ENCODE data around the gene SDF2.

Gene SDF2

DNA sequence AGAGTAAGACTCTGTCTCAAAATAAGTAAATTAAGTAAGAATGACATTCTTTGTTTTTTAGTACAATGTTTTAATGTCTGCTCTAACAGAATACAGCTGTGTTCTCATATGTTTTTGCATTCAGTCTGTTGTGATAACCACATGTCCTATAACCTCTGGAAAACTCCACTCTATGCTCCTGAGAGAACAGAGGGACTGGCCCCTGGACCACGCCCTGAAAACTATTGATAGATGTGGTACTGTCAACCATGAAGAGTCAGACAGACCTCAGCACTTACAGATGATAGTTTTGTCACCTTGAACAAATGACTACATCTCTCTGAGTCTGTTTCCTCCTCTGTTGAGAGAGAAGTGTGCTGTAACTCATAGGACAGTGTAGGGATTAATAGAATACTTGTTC lies 8.2 kb upstream of the SDF2 start:
- TF ChIP-seq, protein P1, sequence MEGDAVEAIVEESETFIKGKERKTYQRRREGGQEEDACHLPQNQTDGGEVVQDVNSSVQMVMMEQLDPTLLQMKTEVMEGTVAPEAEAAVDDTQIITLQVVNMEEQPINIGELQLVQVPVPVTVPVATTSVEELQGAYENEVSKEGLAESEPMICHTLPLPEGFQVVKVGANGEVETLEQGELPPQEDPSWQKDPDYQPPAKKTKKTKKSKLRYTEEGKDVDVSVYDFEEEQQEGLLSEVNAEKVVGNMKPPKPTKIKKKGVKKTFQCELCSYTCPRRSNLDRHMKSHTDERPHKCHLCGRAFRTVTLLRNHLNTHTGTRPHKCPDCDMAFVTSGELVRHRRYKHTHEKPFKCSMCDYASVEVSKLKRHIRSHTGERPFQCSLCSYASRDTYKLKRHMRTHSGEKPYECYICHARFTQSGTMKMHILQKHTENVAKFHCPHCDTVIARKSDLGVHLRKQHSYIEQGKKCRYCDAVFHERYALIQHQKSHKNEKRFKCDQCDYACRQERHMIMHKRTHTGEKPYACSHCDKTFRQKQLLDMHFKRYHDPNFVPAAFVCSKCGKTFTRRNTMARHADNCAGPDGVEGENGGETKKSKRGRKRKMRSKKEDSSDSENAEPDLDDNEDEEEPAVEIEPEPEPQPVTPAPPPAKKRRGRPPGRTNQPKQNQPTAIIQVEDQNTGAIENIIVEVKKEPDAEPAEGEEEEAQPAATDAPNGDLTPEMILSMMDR (IDR thresholded peaks at IDR 0.05; ENCODE audit: low read depth, low read length): no peak
- no peak for TF ChIP-seq EZH2phosphoT487 (IDR thresholded peaks at IDR 0.05; ENCODE audit: low read depth)
- H3K27ac ChIP-seq (ENCODE audit: low read length): no peak overlapping the region
- H3K4me3 ChIP-seq (ENCODE audit: low read length): no peak overlapping the region
- H3K9me3 ChIP-seq (ENCODE audit: insufficient read depth, low read length): no peaks in the 10 kb centered on the region
- H3K4me1 ChIP-seq (ENCODE audit: low read length): no peaks in the 10 kb centered on the region
- H4K20me1 ChIP-seq (ENCODE audit: insufficient read depth, low read length): peaks cover 9% of the 10 kb centered on the region; the same call in 1 of the 2 replicates
- no peak overlapping the region for H2AFZ ChIP-seq (ENCODE audit: low read depth, low read length)
- H3K9ac ChIP-seq (ENCODE audit: low read length): no peak overlapping the region
- peaks cover 41% of the 10 kb centered on the region for H3K79me2 ChIP-seq (ENCODE audit: low read length)
- no peaks in the 10 kb centered on the region for H3K27me3 ChIP-seq (ENCODE audit: low read depth, low read length)
- no peak overlapping the region for H3K4me2 ChIP-seq (ENCODE audit: low read length)
- H3K36me3 ChIP-seq (replicated peaks; ENCODE audit: low read depth, low read length): peaks cover 49% of the 10 kb centered on the region

DNA sequence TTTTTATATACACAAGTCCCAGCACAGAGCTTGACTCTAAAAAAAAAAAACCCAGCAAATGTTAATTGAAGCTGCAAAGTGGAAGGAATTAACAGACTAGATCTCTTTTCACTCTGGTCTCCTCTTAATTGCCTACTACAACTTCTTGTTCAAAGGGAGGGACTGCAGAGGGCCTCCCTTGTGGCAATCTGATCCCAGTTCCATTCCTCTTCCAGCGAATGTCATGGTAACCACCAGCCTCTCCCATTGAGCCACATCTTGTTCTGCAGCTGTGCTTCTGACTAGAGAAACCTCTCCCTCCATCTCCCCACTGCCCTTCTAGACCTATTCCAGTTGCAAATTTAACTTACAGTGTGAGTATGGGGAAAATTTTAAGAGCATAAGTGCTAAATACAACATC lies 6.2 kb upstream of the SDF2 start:
- H3K36me3 ChIP-seq (replicated peaks; ENCODE audit: low read depth, low read length): peaks cover 36% of the 10 kb centered on the region
- no peak overlapping the region for H2AFZ ChIP-seq (ENCODE audit: low read depth, low read length)
- H3K27ac ChIP-seq (ENCODE audit: low read length): no peak overlapping the region
- peaks cover 16% of the 10 kb centered on the region; the same call in 1 of the 2 replicates for H4K20me1 ChIP-seq (ENCODE audit: insufficient read depth, low read length)
- H3K79me2 ChIP-seq (ENCODE audit: low read length): peaks cover 62% of the 10 kb centered on the region
- no peak for TF ChIP-seq EZH2phosphoT487 (IDR thresholded peaks at IDR 0.05; ENCODE audit: low read depth)
- TF ChIP-seq, protein P1 (IDR thresholded peaks at IDR 0.05; ENCODE audit: low read depth, low read length): no peak
- H3K4me3 ChIP-seq (ENCODE audit: low read length): no peak overlapping the region
- no peaks in the 10 kb centered on the region for H3K27me3 ChIP-seq (ENCODE audit: low read depth, low read length)
- H3K9ac ChIP-seq (ENCODE audit: low read length): no peak overlapping the region
- no peak overlapping the region for H3K4me2 ChIP-seq (ENCODE audit: low read length)
- no peaks in the 10 kb centered on the region for H3K9me3 ChIP-seq (ENCODE audit: insufficient read depth, low read length)
- H3K4me1 ChIP-seq (ENCODE audit: low read length): peaks cover 7% of the 10 kb centered on the region

DNA sequence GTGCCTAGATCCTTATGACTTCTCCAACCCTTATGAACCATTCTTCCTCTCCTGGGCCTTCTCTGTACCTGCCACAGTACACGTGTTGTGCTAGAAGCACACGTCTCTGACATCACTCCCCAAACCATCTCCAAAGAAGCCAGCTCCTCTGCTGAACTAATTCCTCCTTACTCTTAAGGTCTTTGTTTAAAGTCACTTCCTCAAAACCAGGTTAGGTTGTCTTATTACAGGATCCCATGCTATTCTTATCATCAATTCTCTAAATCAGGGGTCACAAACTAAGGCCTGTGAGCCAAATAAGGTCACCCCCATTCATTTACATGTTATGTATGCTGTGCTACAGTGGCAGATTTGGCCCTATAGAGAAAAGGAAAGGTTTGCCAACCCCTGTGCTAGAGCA lies 4.3 kb upstream of the SDF2 start:
- Histone ChIP-seq H3K27me3 (ENCODE audit: low read depth, low read length) (no peaks in the 10 kb centered on the region), H3K9me3 (ENCODE audit: insufficient read depth, low read length) (no peaks in the 10 kb centered on the region), H2AFZ (ENCODE audit: low read depth, low read length) (no peak overlapping the region), H3K4me3 (ENCODE audit: low read length) (no peak overlapping the region), H3K4me2 (ENCODE audit: low read length) (no peak overlapping the region), H3K9ac (ENCODE audit: low read length) (no peak overlapping the region), H3K79me2 (ENCODE audit: low read length) (peaks cover 80% of the 10 kb centered on the region), H3K27ac (ENCODE audit: low read length) (no peak overlapping the region), H4K20me1 (ENCODE audit: insufficient read depth, low read length) (peaks cover 16% of the 10 kb centered on the region; the same call in 1 of the 2 replicates), H3K4me1 (ENCODE audit: low read length) (peaks cover 11% of the 10 kb centered on the region), H3K36me3 (replicated peaks; ENCODE audit: low read depth, low read length) (peaks cover 26% of the 10 kb centered on the region)
- TF ChIP-seq EZH2phosphoT487 (IDR thresholded peaks at IDR 0.05; ENCODE audit: low read depth): no peak
- TF ChIP-seq, protein P1 (IDR thresholded peaks at IDR 0.05; ENCODE audit: low read depth, low read length): no peak

DNA sequence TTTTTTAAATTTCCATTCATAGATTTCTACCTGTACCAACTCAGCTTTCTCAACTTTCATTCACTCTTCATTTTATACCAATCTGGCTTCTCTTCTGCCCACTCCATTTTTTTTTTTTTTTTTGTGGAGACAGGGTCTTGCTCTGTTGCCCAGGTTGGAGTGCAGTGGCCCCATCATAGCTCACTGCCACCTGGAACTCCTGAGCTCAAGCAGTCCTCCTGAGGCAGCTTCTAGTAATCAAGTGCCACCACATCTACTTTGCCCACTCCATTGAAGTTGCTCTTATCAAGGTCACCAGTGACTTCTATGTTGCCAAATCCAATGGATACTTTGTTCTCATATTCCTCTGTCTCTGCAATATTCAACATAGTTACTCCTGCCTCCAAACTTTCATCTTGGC lies 2.0 kb upstream of the SDF2 start:
- TF ChIP-seq, protein P1 (IDR thresholded peaks at IDR 0.05; ENCODE audit: low read depth, low read length): no peak
- no peak for TF ChIP-seq EZH2phosphoT487 (IDR thresholded peaks at IDR 0.05; ENCODE audit: low read depth)
- Histone ChIP-seq H3K9ac (ENCODE audit: low read length) (no peak overlapping the region), H3K4me3 (ENCODE audit: low read length) (no peak overlapping the region), H3K79me2 (ENCODE audit: low read length) (peaks cover 89% of the 10 kb centered on the region), H3K27me3 (ENCODE audit: low read depth, low read length) (no peaks in the 10 kb centered on the region), H3K36me3 (replicated peaks; ENCODE audit: low read depth, low read length) (peaks cover 29% of the 10 kb centered on the region), H4K20me1 (ENCODE audit: insufficient read depth, low read length) (peaks cover 11% of the 10 kb centered on the region), H3K4me1 (ENCODE audit: low read length) (peaks cover 18% of the 10 kb centered on the region), H2AFZ (ENCODE audit: low read depth, low read length) (no peak overlapping the region), H3K9me3 (ENCODE audit: insufficient read depth, low read length) (no peaks in the 10 kb centered on the region), H3K27ac (ENCODE audit: low read length) (no peak overlapping the region), H3K4me2 (ENCODE audit: low read length) (no peak overlapping the region)
